ENCODE results near the gene SELPLG.
"Not testable (repeated sequence)": the region's sequence is repeated elsewhere in the genome, so short reads cannot be mapped to it uniquely, and the experiment has no call there.

SELPLG gene

DNA sequence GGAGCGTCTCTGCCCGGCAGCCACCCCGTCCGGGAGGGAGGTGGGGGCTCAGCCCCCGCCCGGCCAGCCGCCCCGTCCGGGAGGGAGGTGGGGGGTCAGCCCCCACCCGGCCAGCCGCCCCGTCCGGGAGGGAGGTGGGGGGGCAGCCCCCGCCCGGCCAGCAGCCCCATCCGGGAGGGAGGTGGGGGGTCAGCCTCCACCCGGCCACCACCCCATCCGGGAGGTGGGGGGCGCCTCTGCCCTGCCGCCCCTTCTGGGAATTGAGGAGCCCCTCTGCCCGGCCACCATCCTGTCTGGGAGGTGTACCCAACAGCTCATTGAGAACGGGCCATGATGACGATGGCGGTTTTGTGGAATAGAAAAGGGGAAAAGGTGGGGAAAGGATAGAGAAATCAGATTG, 22.6 kb upstream of the SELPLG start:
- not testable (repeated sequence) for DNase-seq (ENCODE audit: extremely low read depth in 1 of 2, low read depth in 1 of 2)

DNA sequence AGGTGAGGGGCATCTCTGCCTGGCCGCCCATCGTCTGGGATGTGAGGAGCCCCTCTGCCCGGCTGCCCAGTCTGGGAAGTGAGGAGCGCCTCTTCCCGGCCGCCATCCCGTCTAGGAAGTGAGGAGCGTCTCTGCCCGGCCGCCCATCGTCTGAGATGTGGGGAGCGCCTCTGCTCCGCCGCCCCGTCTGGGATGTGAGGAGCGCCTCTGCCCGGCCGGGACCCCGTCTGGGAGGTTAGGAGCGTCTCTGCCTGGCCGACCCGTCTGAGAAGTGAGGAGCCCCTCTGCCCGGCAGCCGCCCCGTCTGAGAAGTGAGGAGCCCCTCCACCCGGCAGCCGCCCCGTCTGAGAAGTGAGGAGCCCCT, 22.1 kb upstream of the SELPLG start:
- DNase-seq (ENCODE audit: extremely low read depth in 1 of 2, low read depth in 1 of 2), result not testable (repeated sequence)

DNA sequence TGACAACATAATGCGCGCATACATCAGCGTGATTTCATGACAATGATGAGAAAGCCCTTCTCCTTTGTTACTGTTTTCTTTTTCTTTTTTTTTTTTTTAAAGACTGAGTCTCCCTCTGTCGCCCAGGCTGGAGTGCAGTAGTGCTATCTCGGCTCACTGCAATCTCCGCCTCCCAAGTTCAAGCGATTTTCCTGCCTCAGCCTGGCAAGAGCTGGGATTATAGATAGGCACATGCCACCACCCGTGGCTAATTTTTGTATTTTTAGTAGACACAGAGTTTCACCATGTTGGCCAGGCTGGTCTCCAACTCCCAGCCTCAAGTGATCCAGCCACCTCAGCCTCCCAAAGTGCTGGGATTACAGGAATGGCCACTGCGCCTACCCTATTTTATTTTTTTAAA, 20.9 kb upstream of the SELPLG start:
- DNase-seq (ENCODE audit: extremely low read depth in 1 of 2, low read depth in 1 of 2), result not testable (repeated sequence)

DNA sequence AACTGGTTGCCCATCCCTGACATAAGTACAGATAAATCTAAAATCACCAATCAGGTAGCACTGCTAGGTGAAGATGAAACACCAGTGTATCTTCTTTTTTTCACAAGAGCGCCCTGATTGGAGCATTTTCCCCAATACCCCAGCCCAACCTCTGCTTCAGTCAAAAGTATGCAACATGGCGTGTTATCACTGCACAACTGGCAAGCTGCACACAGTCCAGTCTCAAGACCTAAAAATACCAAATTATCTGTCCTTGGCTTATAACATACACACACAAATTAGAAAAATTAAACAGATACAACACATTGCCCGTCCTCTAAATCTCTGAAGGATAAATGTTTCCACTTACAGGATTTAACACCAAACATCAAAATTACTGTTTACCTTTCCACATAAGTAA, 20.2 kb upstream of the SELPLG start:
- no peak for DNase-seq (ENCODE audit: extremely low read depth in 1 of 2, low read depth in 1 of 2)

DNA sequence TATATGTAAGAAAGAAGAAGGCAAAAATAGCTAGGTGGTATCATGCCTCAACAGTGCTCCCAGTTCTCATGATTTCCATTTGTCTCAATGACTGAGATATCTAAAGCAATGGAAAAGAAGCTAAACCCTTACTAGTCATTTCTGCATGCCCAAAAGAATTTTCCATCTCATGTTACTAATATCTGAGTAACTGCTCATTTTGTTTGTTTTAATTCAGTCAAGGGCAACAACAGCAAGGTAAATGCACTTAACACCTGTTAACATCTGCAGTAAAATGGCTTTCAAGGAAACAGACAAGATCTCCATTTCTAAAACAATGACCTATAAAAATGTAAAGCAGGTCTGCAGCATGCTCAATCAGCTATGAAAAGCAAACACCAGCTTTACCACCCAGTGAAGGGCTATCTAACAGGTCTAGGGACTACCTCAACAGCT, 19.4 kb upstream of the SELPLG start:
- no peak for DNase-seq (ENCODE audit: extremely low read depth in 1 of 2, low read depth in 1 of 2)

DNA sequence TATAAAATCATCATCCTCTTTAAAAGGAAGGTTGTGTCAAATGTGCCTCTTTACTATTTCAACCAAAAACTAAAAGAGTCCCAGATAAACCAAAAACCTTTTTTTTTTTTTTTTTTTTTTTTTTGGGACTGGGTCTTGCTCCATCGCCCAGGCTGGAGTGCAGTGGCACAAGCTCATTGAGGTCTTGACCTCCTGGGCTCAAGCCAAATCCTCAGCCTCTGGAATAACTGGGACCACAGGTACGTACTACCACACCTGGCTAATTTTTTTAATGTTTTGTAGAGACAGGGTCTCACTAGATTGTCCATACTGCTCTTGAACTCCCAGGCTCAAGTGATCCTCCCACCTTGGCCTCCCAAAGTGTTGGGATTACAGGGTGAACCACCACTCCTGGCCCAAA, 16.4 kb upstream of the SELPLG start:
- no peak for DNase-seq (ENCODE audit: extremely low read depth in 1 of 2, low read depth in 1 of 2)

- no peak for DNase-seq (ENCODE audit: extremely low read depth in 1 of 2, low read depth in 1 of 2)
Measured at GRCh38 chr12:108649669-108650068, 16.0 kb upstream of the SELPLG start.

DNA sequence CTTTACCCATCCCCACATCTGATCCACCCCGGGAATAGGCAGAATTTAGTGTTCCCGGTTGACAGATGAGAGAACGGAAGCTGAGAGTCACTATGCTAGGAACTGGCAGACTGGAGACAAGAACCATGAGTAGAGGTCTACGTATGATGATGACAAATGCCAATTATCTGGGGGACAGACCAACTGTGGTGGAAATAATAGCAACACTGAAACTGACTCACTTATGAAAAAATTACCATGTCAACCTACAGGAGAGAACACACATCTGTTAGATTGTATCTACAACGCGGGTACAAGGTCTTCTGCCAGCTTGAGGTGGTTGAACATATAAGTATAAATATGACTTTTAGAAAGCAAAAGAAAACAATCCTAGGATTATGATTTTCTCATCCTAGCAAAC, 15.4 kb upstream of the SELPLG start:
- no peak for DNase-seq (ENCODE audit: extremely low read depth in 1 of 2, low read depth in 1 of 2)

DNA sequence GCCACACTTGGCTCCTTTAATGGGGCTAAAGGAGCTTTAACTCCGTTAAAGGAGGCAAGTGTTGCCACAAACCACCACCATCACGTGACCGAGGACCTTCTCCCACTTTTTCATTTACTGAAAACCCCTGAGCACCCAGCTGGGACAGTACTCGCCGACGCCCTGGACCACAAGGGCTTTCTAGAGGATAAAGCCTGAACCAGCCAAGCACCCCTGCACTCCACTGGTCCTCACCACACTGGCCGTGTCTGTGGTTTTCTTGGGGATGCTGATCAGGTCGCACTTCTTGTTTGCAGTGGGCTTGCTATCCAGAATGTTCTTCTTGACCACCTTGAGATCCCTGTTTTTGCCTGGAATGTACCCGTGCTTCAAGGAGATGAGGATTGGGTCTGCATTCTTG, 14.7 kb upstream of the SELPLG start:
- DNase-seq (ENCODE audit: extremely low read depth in 1 of 2, low read depth in 1 of 2), result no peak

- no peak for DNase-seq (ENCODE audit: extremely low read depth in 1 of 2, low read depth in 1 of 2)
Measured at GRCh38 chr12:108647585-108648287, 14.0 kb upstream of the SELPLG start.

DNA sequence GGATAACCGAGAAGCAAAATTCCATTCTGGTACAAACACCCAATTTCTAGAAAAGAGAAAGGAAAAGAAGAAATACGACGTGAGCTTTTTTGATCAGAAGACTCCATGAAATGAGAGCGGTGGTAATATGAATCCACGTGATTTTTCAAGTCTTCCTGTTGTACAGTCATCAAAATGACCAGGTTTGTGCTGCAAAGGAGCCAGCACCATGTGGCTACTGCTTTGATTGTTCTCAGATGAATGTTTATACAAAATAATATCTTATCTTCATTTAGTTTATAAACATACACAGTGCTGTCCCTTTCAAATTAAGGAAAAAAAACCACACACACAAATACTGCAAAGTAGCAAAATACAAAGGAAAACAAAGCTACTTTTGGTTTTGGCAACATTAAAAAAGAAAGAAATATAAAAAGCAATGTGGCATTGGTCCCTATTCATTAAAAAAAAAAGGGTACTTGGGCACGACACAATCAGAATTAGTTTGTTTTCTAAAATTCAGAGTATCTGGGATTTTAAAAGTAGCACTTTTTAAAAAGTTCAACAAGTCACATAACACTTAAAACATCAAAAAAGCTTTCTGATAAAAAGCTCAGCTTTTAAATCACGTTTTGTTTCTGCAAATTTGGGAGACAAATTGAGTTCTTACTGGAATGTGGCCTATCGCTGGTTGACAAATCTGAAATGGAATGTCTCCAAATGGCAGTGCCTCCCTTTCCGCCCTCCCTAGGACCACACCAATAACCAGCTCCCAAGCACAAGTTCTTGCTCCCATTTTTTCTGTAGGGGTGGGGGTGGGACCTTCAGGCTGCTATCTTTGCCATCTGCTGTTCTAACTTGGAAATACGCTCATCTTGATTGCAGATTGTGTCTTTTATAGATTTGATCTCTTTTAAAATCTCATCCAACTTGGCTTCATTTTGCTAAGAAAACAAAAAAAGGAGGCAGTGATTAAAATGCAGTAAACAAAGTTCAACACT, 13.2 kb upstream of the SELPLG start:
- no peak for DNase-seq (ENCODE audit: extremely low read depth in 1 of 2, low read depth in 1 of 2)

DNA sequence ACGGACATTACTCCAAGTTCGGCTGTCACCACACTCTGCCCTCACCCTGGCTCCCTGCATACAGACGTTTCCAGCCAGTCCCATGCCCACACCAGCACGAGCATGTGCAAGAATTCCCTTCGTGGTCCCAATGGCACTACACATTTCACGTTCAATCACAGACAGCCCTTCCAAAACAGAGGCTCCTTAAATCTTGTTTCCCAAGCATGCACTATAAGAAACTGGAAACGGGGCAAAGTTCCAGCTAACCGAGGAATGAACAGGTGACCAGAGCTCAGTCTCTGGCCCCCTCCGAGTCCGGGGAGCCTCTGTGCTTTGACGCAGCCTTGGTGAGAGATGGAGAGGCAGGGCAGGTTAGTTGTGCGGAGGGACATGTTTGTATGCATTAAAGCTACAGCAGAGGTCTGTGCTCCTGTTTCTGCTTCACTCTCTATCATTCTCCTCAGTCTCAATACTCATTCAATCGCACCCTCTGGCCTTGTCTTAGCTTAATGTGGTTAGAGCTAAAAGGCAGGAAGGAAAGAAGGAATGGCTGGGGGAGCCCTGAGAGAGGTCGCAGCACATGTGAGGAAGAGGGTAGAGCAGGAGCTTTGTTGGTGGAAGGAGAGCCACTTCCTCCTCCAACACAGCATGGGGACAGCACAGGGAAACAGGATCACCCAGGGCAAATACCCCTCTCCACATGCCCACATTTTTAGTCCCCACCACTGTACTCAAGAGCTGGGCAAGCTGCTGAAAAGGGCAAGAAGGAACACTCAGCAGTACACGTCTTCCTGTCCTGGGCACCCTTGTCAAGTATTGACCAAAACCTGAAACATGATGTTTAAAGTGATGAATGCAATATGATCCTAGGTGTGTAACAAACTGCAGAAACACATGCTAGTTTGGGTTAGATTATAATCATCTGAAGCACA, 12.2 kb upstream of the SELPLG start:
- no peak for DNase-seq (ENCODE audit: extremely low read depth in 1 of 2, low read depth in 1 of 2)

DNA sequence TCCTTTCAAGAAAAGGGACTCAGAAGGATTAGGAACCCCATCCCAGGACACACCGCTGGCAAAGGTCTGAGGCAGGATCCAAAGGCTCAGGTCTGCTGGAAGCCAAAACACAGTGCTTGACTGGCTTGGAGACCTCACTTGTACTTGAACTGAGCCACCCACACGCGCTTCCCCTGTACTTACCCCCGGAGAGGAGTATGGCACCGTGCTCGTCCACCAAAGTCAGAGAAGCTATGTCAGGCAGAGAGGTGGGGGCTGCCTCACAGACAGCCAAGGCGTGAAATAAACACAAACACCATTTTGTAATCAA, 11.1 kb upstream of the SELPLG start:
- DNase-seq (ENCODE audit: extremely low read depth in 1 of 2, low read depth in 1 of 2), result no peak

- no peak for DNase-seq (ENCODE audit: extremely low read depth in 1 of 2, low read depth in 1 of 2)
Measured at GRCh38 chr12:108643941-108644810, 10.5 kb upstream of the SELPLG start.

DNA sequence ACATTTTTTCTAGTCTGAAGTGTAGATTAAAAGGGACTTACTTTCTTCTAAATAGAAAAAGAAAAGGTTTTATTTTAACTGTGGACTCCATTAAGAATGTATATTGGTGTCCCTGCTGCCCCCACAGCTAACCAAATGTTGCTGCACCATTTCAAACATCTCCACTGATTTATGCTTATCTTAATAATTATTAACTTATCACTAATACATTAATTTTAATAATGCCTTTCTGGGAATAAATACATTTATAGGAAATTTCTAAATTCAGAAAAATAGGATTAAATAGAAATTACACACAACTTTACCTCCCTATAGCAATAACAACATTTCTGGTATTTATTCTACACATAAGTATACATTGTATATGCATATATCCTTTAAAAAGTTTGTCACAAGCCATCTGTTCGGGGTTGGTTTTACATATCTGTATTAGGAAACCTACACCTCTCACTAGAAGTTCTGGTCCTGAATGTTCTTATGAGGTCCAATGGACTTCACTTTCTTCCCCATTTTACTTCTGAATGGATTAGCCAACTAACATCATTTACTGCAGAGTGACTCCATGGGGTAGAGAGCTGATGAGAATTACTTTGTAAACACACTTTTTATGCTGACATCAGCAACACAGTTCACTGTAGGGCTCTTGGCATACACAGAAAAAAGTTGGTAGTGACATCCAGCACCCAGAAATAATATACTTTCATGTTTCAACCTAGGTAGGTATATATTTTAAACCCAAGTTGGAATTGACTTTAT, 9.4 kb upstream of the SELPLG start:
- DNase-seq (ENCODE audit: extremely low read depth in 1 of 2, low read depth in 1 of 2), result no peak

DNA sequence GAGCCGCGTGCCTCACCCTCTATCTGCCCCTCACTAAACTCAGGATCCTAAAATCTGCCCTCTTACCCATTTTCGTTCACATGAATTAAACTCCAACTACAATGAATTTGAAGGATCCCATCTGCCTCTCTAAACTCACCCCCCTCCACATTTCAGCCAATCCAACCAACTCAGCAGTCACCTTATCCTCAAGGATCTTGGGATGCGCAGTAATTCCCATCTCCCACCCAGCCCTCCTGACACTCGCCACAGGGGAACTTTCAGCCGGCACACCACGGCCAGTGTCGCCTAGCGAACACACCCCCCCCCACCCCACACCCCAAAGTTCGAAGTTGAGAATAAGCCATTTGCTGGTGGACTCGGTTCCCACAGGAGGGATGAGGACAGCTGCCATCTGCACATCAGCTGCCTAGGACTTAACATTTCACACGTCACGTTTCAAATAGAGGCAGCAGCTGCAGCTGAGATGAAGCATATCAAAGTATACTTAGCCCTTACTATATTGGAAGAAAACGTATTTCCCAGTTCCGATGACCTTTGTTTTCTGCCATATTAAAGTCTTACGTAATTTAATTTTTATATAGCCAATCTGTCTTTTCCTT, 8.7 kb upstream of the SELPLG start:
- DNase-seq (ENCODE audit: extremely low read depth in 1 of 2, low read depth in 1 of 2), result no peak

DNA sequence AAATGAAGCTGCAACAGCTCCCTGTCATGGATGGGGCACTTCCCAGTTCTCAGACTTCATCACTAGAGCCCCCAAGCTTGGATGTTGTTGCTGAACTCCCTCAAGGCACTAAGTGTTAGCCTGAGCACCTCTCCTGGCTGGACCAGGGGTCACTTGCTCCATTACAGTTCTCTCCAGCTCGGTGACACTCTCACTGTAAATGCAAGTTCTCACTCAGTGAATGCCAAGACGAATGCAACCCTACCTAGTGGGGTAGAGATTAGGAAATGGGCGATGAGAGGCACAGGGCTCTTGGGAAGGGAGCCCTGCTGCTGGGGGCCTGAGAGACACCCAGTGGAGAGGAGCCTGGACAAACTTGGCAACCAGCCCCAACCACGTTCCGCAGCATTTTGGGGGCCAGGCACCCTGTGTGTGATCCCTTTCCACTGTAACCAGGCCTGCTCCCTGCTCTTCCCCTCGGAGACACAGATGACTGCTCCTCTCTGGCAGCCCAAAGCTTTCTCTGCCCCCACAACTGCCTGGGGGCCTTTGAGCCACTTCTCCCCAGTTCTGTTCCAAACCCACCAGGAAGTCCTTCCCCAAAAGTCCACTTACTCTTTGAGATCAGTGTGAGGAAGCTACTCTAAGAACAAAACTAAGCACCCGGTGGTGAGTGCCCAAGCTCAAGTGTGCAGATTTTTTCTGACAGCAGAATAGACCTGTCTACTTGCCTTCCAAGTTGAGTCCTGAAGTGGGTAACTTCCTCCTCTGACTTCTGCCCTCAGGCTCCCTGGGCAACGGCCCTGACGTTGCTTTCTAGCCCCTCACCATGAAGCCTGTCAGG, 8.0 kb upstream of the SELPLG start:
- DNase-seq (ENCODE audit: extremely low read depth in 1 of 2, low read depth in 1 of 2), result no peak

- no peak for DNase-seq (ENCODE audit: extremely low read depth in 1 of 2, low read depth in 1 of 2)
Measured at GRCh38 chr12:108640802-108641445, 7.2 kb upstream of the SELPLG start.

Measured in activated CD8-positive, alpha-beta memory T cell treated with anti-CD3 and anti-CD28 coated beads for 1 hour (primary cell).